Pancreas (tissue), 10 donors: Measurements from ENCODE around the gene CPLX1. TPM values are rescaled to one million over a fixed set of nuclear protein-coding genes. Genes with fewer than 3 reads are reported as not detected.
A peak's percentile ranks its signal among the peaks of the same experiment; 100 is the strongest.

Experiments used
- ATAC-seq, 4 donors: fragments of 200-7000 bp; cut with Tn5 transposase; one replicate each; pipeline versions ENCODE4 v1.8.0 to v1.9.1; 2020; ENCODE audit warnings: mild to moderate bottlenecking in 4 of 4, moderate library complexity in 4 of 4
- DNase-seq, 6 donors: peaks; one replicate each; pipeline ENCODE4 v3.0.0-alpha.2; 2020
- FAIRE-seq: peaks from 2 replicates; lab custom pipeline; 2012; peaks lifted over from hg19 to GRCh38; lab: Jason Lieb, UNC
- H3K27ac ChIP-seq, 4 donors: fragments of 200-600 bp; sonication (generic); 1 replicate in 3 of 4; 2 replicates in 1 of 4; pipeline versions ENCODE4 v1.5.0 to v1.8.0; 2020
- H3K27me3 ChIP-seq, 4 donors: fragments of 200-600 bp; one replicate each; pipeline ENCODE4 v1.8.0; 2021
- H3K36me3 ChIP-seq, 3 donors: fragments of 200-600 bp; sonication (generic) in 1 of 3; one replicate each; pipeline versions ENCODE4 v1.5.0 to v1.8.0; 2020 to 2021
- H3K4me1 ChIP-seq, 3 donors: fragments of 200-600 bp; one replicate each; pipeline ENCODE4 v1.8.0; 2021
- H3K4me3 ChIP-seq, 4 donors: fragments of 200-600 bp; sonication (generic) in 2 of 4; one replicate each; pipeline versions ENCODE4 v1.5.0 to v1.8.0; 2020 to 2021
- H3K9me3 ChIP-seq, 4 donors: fragments of 200-600 bp; one replicate each; pipeline ENCODE4 v1.8.0; 2021
- CTCF ChIP-seq, 4 donors: fragments of 200-600 bp; sonication (generic) in 3 of 4; IDR thresholded peaks; one replicate each; pipeline versions ENCODE4 v1.5.0 to v1.8.0; 2021; ENCODE audit warnings: antibody characterized with exemption in 4 of 4
- WGBS, 2 donors: extraction: QIAGEN DNeasy Blood & Tissue Kit; methylation state at CpG; one replicate each; pipeline ENCODE4 v1.1.7; 2013; 5-methylcytosine and 5-hydroxymethylcytosine counted together
- intact Hi-C, 3 donors: fragments of 100-400 bp; cut with DNase I; formaldehyde crosslinking; loops; one replicate each; pipeline versions ENCODE4 v1.11.1 to v1.14.2; 2022
- polyA plus RNA-seq, 2 donors: library from polyadenylated mRNA; stranded (reverse); fragments of 200-250 nt; gene quantifications; one replicate each; pipeline ENCODE4 v1.2.3, GENCODE V29; 2013
- total RNA-seq, 6 donors: library from RNA; stranded (reverse); fragmentation: NEBNext Ultra II Directional in 4 of 6; extraction: Animal tissue kit (Norgen Biotek cat#: 25700) in 4 of 6; gene quantifications; one replicate each; pipeline versions ENCODE4 v1.2.1 to v1.2.4, GENCODE V29; 2021 to 2023
- donor health status: healthy with polysubstance abuse.
- donor health status: DM: no; HTN: no; CAD: no; lungs with moderate emphysema.
- donor health status: DM: no; HTN: no; CAD: no.
- donor health status: control.
- donor health status: control.
- donor health status: Bipolar disorder and iron deficiency.
- donor health status: DM: yes; HTN: yes; CAD: no.
- donor health status: DM: no; HTN: no; CAD: no.
- donor health status: DM: no; HTN: no; CAD: no.
- donor health status: DM: yes; HTN: yes; CAD: no.

Gene CPLX1
- total and polyA plus RNA-seq, 8 donors: 0.51 to 7.7 (median 1.4) TPM

- Histone ChIP-seq H3K4me3 (no peak overlapping the region), H3K36me3 (peaks cover 3 to 29% (median 7%) of the 10 kb centered on the region in 3 donors), H3K9me3 (no peaks in the 10 kb centered on the region), H3K27me3 (no peaks in the 10 kb centered on the region), H3K27ac (no peak overlapping the region), H3K4me1 (no peaks in the 10 kb centered on the region)
- 92 to 94% methylated on average over 27 of the region's 27 CpGs for whole genome bisulfite sequencing, 2 donors
- no peak for TF ChIP-seq CTCF (IDR thresholded peaks at IDR 0.05)
- DNase-seq (peak in 2 of 6 donors; percentile 9 to 45), ATAC-seq (no peak), FAIRE-seq (no peak)
- intact Hi-C loops: no loop called here
These were observed 23.0 kb upstream of the CPLX1 start for GRCh38 chr4:848803-849477.

- peak in 1 of 6 donors; percentile 43 for DNase-seq
- intact Hi-C loops: no loop called here
- FAIRE-seq: no peak
These were observed 22.4 kb upstream of the CPLX1 start for GRCh38 chr4:848307-848691.

GRCh38 chr4:845836-846251 is 19.9 kb upstream of the CPLX1 start:
- H3K4me1 ChIP-seq: no peaks in the 10 kb centered on the region
- no peak for FAIRE-seq
- H3K36me3 ChIP-seq: peaks cover 3 to 22% (median 7%) of the 10 kb centered on the region in 3 donors
- no peak for DNase-seq
- no peak for TF ChIP-seq CTCF (IDR thresholded peaks at IDR 0.05)
- WGBS, 2 donors: 86 to 88% methylated on average over 14 of the region's 14 CpGs
- peak in 2 of 4 donors; percentile 16 to 36 for ATAC-seq
- no peaks in the 10 kb centered on the region for H3K27me3 ChIP-seq
- H3K9me3 ChIP-seq: no peaks in the 10 kb centered on the region
- intact Hi-C loops: no loop called here
- H3K4me3 ChIP-seq: no peak overlapping the region
- H3K27ac ChIP-seq: no peak overlapping the region

More at GRCh38 chr4:848307-848691, 22.4 kb upstream of the CPLX1 start:
- no peaks in the 10 kb centered on the region for H3K27me3 ChIP-seq
- no peaks in the 10 kb centered on the region for H3K9me3 ChIP-seq
- 95 to 97% methylated on average over 16 of the region's 16 CpGs for WGBS, 2 donors
- H3K4me1 ChIP-seq: no peaks in the 10 kb centered on the region
- ATAC-seq: no peak
- no peak overlapping the region for H3K27ac ChIP-seq
- TF ChIP-seq CTCF (IDR thresholded peaks at IDR 0.05): no peak
- peaks cover 3 to 29% (median 7%) of the 10 kb centered on the region in 3 donors for H3K36me3 ChIP-seq
- no peak overlapping the region for H3K4me3 ChIP-seq

GRCh38 chr4:845233-845835 is 19.4 kb upstream of the CPLX1 start:
- intact Hi-C loops: no loop called here
- ATAC-seq: peak in 3 of 4 donors; percentile 21 to 46 (median 43)
- Histone ChIP-seq H3K27ac (no peak overlapping the region), H3K36me3 (peaks cover 3 to 16% (median 7%) of the 10 kb centered on the region in 3 donors), H3K4me3 (no peak overlapping the region), H3K27me3 (no peaks in the 10 kb centered on the region), H3K9me3 (no peaks in the 10 kb centered on the region), H3K4me1 (no peaks in the 10 kb centered on the region)
- FAIRE-seq: no peak
- DNase-seq: peak in 3 of 6 donors; percentile 14 to 55 (median 30)
- 85 to 88% methylated on average over 9 of the region's 9 CpGs for WGBS, 2 donors
- no peak for TF ChIP-seq CTCF (IDR thresholded peaks at IDR 0.05)
